Measurements from ENCODE around the gene APH1B.
"Not testable (repeated sequence)": the region's sequence is repeated elsewhere in the genome, so short reads cannot be mapped to it uniquely, and the experiment has no call there.

The APH1B gene

GRCh38 chr15:63296195-63296594 lies 18.8 kb downstream of the APH1B start:
- DNase-seq (ENCODE audit: low spot score), result no peak

GRCh38 chr15:63299943-63300575 lies 22.7 kb downstream of the APH1B start:
- no peak for DNase-seq (ENCODE audit: low spot score)

DNA sequence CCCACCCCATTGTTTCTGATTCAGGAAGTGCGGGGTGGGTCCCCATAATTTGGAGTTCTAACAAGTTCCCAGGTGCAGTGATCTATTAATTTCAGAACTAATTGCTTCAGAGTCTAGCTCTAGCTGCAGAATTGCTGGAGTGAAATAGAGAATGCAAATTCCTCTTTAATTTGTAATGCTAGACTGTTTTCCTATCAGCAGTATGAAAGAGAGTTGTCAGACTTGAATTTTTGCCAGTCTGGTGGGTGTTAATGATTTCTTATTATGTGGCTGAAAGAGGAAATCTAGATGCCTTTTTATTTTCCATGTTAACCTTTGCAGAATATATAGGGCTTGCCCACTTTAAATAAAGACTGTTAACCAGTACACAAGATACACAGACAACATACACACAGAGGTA lies 23.7 kb downstream of the APH1B start:
- no peak for DNase-seq (ENCODE audit: low spot score)

- DNase-seq (ENCODE audit: low spot score), result no peak
These were observed 27.9 kb downstream of the APH1B start for GRCh38 chr15:63305260-63305659.

- DNase-seq (ENCODE audit: low spot score), result no peak
These were observed 29.2 kb downstream of the APH1B start for GRCh38 chr15:63306492-63307073.

DNA sequence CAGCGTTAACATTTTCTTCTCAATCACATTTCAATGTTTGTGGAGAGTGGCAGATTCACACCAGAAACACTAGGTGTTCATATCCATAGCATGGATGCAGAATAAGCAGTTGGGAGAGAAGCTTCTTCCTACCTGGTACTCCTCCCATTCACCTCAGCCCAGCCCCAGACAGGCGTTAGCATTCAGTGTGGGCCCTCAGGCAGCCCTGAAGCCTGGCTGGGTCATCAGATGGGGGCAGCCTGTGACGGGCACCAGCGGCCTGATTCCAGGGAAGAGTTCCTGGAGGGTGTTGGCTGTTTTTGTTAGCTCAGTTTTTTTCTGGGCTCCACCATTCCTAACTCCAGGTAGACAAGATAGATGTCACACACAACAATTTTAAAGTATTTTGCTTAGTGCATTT lies 31.1 kb downstream of the APH1B start:
- no peak for DNase-seq (ENCODE audit: low spot score)

DNA sequence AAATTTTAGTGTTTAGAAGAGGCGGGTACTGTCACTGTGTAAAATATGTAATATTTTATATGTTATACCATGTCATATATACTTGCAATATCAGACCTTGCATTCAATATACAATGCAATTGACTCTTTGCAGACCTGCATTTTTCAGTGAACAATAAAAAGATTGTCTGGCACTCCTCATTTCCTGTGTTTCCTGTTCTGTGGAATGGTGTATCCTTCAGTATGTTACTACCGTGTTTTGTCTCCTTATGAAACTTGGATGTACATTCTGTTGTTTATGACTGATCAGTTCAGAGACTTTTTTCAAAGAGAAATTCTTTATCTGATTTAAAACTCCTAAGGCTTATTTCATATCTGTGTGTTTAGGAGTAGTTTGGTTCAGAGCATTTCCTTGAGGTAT lies 31.5 kb downstream of the APH1B start:
- DNase-seq (ENCODE audit: low spot score), result no peak

DNA sequence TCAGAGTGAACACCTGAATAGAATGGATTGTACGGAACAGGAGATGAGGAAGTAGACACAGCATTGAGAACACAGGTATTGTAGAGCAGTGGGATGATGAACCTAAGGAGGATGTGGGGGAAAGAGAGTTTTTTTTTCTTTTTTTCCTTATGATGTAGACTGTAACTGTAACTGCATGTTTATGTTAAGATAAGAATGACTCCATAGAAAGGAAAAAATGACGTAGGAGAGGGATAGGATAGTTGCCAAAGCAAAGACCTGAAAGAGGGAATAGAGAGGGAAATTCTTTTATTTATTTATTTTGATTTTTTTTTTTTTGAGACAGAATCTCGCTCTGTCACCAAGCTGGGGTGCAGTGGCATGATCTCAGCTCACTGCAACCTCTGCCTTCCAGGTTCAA lies 33.2 kb downstream of the APH1B start:
- no peak for DNase-seq (ENCODE audit: low spot score)

- no peak for DNase-seq (ENCODE audit: low spot score)
These were observed 34.9 kb downstream of the APH1B start for GRCh38 chr15:63312286-63312685.

DNA sequence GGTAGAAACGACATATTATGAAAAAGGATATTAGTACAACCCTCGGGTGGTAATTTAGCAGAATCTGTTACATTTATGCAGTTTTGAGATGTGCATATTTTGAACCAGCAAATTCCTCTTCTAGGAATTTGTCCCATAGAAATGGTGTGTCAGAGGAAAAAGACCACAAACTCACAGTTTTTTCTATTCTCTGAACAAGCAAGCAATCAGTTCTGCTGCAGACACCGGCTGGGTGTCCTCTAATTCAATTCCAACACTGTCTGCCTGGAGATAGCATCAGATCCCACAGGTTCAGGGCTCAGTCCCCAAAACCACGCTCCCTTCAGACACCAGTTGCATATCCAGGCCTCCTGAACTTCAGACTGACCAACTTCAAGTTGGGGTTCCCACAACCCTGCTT lies 36.4 kb downstream of the APH1B start:
- DNase-seq (ENCODE audit: low spot score), result no peak

- DNase-seq (ENCODE audit: low spot score), result no peak
These were observed 37.0 kb downstream of the APH1B start for GRCh38 chr15:63314409-63314808.

DNA sequence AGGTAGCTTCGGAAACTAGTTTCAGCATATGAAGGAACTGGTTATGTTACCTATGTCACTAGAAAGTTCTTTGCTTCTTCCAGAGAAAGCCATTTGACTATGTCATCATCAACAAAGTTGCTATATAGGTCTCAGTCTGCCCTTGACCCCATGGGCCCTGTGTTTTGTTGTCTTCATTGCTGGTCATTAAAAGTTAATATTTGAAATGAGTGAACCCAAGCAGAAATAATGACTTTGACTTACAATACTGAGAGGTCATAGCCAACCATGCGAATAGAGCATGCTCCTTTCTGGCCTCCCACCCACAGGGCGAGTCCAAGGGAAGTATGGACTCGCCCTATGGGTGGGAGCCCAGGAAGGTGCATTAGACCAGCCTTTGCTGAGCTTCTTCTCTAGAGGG lies 40.9 kb downstream of the APH1B start:
- no peak for DNase-seq (ENCODE audit: low spot score)

DNA sequence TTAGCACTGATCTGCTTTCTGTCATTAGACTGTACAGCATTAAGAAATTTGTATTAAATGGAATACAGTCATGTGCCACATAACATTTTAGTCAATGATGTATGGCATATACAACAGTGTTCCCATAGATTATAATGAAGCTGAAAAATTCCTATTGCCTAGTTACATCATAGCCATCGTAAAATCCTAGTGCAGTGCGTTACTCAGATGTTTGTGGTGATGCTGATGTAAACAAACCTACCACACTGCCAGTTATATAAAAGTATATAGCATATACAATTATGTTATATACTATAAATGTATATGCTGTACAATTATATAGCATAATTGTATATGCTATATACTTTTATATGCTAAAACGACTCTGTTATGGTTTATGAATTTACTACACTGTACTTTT lies 41.7 kb downstream of the APH1B start:
- no peak for DNase-seq (ENCODE audit: low spot score)

GRCh38 chr15:63320446-63320845 lies 43.0 kb downstream of the APH1B start:
- not testable (repeated sequence) for DNase-seq (ENCODE audit: low spot score)

DNA sequence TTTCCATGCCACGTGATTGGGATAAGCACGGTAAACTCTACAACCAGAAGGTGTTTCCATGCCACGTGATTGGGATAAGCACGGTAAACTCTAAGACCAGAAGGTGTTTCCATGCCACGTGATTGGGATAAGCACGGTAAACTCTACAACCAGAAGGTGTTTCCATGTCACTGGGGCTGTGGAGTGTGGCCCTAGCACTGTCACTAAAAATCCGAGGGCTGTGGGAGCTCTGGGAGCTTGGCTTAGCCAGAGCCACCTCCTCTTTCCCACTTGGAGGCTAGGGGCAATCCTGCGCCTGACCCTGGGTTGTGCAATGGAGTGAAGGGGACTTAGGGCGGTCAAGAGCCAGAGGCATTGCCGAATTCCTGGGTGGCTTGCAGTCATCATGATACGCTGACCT lies 43.6 kb downstream of the APH1B start:
- DNase-seq (ENCODE audit: low spot score), result not testable (repeated sequence)

GRCh38 chr15:63321462-63321861 lies 44.1 kb downstream of the APH1B start:
- no peak for DNase-seq (ENCODE audit: low spot score)

GRCh38 chr15:63322541-63322940 lies 45.1 kb downstream of the APH1B start:
- DNase-seq (ENCODE audit: low spot score), result no peak

GRCh38 chr15:63323798-63324563 lies 46.6 kb downstream of the APH1B start:
- DNase-seq (ENCODE audit: low spot score), result no peak

DNA sequence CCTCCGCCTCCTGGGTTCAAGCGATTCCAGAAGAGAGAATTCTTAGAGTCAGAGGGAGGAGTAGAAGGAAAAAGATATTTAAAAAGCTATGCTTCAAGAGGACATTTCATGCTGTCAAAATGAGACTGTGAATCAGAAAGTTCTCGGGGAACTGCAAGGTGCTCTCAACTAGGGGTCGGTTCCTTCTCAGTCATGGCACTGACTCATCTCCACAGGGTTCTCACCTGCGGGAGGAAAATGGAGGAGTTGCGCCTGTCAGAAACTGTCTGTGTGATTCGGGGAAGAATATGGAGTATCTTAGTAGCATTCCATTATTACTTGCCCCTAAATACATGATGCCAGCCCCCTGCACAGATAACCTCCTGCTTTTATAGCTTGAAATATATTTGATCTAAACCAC lies 47.4 kb downstream of the APH1B start:
- DNase-seq (ENCODE audit: low spot score), result no peak

DNA sequence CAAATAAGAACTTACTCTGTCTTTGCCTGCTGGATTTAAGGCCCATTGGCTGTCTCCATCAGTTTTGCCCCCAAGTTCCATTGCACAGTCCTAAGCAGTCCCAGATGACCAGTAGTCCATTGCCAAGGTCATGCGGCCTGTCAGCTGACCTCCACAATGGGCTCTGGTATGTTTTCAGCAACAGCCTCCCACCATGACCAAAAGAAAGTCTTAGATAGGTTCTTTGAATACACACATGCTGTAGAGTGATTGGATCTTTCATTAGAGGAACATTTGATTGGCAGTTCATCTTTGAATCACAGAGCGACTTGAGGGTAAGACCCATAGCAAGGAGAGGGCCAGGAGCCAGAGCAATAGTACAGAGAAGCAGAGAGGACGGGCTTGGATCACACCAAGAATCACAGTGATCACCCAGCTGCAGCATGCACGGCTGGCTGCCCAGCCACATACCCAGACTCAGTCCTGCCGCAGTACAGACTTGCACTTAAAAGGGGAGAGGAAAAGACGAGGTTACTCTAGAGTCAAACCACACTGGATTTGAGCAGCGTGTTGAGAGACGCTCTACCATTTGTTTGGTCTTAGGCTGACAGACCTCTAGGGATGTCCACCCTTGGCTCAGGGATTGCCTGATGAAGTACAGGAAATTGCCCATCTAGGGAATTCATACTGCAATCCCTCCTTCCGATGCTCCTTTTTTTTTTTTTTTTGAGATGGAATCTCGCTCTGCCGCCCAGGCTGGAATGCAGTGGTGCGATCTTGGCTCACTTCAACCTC lies 50.4 kb downstream of the APH1B start:
- DNase-seq (ENCODE audit: low spot score), result no peak

- no peak for DNase-seq (ENCODE audit: low spot score)
These were observed 52.4 kb downstream of the APH1B start for GRCh38 chr15:63329567-63330350.

- no peak for DNase-seq (ENCODE audit: low spot score)
These were observed 53.5 kb downstream of the APH1B start for GRCh38 chr15:63330926-63331325.

Data from putamen (tissue), 1 donor.